ENCODE results near the gene OR5T3.
"Not testable (repeated sequence)": the region's sequence is repeated elsewhere in the genome, so short reads cannot be mapped to it uniquely, and the experiment has no call there.

OR5T3 gene

DNA sequence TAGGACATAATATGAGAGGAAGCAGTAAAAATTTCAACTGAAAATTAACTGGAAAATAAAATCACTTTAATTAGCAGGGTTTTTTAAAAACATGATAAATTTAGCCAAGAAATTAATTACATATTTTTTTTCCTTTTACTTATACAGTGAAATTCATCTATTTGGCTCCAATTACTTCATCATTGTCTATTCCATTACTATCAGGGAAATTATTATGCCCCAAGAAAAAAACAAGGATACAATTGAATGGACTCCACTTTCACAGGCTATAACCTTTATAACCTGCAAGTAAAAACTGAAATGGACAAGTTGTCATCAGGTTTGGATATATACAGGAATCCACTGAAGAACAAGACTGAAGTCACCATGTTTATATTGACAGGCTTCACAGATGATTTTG lies at the start of gene OR5T3:
TSS of gene OR5T3 (plus strand) at position 301 of the 400 bp plus-strand sequence. CDS start at position 301, 0 bp downstream.
- no peak for FAIRE-seq

DNA sequence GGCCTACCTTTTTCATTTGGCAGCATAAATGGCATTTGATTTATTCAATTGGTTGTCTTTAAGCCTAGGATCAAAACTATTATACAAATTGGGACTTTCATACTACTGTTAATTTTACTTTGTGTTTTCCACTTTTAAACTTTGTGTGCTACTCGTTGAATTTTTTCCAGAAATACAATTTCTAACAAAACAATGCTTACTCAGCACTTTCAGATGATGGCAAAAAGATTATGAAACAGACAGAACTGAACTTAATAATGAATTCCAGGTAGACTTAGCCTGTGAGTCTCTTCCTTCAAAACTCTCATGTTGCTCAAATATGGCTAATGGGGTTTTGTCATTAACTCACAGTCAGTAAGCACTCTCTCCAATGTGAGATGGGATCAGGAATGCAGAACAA lies 44.3 kb upstream of the OR5T3 start:
- no peak for FAIRE-seq

DNA sequence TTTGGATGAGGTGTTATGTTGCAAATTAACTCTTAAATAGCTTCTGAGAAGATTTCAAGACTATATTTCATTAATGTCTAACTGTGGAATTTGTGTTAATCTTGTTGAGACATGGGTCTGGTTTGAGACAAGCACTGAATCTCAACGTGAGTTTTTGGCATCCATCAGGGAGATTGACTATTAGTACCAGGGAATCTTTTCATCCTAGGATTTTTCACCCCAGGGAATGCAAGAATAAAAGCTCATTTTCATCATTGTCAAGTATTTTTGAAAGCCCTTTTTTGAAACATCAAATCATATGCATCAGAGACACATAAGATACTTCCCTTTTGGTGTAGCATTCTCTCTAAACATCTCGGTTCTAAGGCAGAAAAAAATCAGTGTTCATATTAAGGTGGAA lies 37.5 kb upstream of the OR5T3 start:
- FAIRE-seq: no peak

DNA sequence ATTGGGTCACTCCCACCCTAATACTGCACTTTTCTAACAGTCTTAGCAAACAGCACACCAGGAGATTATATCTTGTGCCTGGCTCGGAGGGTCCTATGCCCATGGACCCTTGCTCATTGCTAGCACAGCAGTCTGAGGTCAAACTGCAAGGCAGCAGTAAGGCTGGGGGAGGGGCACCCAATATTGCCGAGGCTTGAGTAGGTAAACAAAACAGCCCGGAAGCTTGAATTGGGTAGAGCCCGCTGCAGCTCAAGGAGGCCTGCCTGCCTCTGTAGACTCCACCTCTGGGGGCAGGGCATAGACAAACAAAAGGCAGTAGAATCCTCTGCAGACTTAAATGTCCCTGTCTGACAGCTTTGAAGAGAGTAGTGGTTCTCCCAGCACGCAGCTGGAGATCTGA lies 32.3 kb upstream of the OR5T3 start:
- FAIRE-seq: not testable (repeated sequence)

GRCh38 chr11:56234155-56234554 lies 17.9 kb upstream of the OR5T3 start, which contains the start of gene OR5T2:
TSS of gene OR5T2 (minus strand) at chr11:56234255. CDS start at chr11:56233062, 1,193 bp downstream.
- FAIRE-seq: no peak

DNA sequence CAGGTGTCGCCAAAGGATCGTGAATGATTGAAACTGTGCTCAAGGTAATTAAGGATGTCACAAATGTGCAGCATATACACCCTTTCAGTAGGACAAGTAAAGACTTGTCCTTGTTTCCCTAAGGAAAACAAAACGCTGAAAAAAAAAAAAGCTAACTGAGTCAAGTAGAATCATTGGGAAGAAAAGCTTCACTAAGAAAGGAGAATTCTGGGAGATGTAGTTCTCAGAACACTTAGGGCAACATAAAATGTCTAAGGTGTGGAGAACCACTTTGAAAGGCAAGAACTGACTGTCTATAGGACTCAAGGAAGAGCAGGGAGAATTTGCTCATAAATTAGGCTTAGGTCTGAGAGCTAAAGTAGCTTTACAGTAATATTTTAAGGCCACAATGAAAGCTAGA lies 19.0 kb downstream of the OR5T3 start:
- FAIRE-seq: no peak

DNA sequence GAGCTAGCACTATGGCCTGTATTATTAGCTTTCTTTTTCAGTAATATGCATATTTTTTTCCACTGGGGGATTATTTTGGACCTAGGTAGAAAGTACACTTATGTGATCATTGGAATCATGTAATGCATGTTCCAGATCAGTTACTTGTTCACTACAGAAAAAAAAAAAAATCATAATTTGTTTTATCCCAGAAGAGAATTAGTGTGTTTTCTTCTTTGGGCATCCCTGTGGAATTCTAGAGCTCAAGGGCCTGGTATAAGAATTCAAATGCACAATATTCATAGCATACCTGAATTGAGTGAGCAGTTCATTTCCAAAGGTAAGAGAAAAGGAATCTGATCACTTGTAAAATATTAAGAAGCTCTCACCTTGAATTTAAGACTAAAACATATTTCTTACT lies 21.8 kb downstream of the OR5T3 start, which contains the start of gene OR5T1:
TSS of gene OR5T1 (plus strand) at position 301 of the 400 bp plus-strand sequence. CDS start 1,485 bp downstream, outside the sequence.
- no peak for FAIRE-seq

DNA sequence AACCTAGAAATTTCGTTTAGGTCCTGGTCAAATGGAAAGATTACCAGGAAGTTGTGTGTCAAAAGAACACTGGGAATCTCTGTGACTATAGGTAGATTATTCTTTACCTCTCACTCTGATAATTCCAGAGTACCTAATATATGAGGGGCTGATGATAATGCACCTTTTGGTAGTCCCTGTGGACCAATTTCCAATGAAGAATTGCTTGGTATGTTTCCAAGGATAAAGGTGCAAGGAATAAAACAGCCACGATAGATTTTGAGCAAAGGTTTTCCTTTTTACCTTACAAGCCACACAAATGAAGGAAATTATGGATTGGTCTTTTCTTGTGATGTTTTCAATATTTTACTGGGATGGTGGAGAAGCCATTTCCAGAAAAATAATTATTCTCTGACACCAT lies 40.1 kb downstream of the OR5T3 start, which contains the start of gene OR8H1:
TSS of gene OR8H1 (minus strand) at position 101 of the 400 bp plus-strand sequence. CDS start 1,192 bp downstream, outside the sequence.
- FAIRE-seq: no peak

DNA sequence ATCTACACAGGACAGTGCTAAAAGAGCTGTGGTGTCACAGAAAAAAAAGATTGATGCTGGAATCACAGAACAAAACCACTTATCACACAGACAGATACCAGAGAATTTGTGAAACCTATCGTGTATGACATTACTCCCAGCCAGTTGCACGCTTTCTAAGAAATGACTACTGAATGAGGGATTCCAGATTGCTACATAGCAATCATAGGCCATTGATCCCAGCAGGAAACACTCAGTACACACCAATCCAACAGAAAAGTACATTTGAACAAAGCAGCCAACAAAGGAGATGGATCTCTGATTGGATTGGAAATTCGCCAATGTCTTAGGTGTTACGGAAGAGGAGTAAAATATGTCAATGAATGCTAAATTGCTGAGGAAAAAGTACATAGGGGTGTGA lies 44.8 kb downstream of the OR5T3 start:
- FAIRE-seq: no peak

All from A204.1 (cell line).